ENCODE results near the gene FILIP1L.

Gene FILIP1L

DNA sequence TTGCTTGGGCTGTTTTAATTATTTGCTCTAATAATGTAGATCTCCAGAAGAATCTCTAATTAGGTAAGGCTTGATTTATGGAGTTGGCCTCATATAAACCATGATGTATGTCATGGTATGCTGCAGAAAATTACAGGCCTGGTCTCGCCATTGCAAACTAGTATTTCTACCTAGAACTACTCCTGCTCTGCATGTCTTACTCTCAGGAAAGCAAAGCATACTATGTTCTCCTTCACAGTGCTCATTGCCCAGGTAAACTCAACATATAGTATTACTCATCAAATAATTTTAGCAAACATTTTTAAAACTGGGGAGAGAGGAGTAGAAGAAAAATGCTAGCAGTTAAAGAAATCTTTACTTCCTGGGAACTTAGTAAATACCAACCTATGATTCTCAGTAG is 90.7 kb downstream of the FILIP1L start:
- FAIRE-seq, result no peak
- TF ChIP-seq POLR2A (IDR thresholded peaks at IDR 0.05; ENCODE audit: low read depth, low read length), result no peak

DNA sequence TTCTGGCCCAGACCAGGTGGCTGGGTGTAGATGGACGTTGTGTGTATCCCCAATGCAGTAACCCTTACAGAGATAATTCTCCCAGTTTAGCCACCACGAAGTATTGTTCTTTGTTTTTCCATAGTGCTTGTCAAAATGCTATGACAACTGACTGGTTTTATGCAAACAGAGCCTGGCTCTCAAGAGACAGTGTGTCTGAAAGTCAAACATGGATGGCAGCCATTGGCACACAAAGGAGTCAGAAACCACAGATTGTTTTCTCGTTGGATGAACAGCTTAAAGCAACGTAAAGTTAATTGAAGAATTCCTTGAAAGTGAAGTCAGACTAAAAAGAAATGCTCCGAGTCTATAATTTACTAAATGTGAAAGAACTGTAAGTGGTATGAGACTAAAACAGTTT is 91.2 kb downstream of the FILIP1L start:
- DNase-seq (ENCODE audit: insufficient read length, low spot score) (no peak), FAIRE-seq (no peak)
- TF ChIP-seq POLR2A (IDR thresholded peaks at IDR 0.05; ENCODE audit: low read depth, low read length), result no peak

More for the DNA sequence above, 90.7 kb downstream of the FILIP1L start:
- no peak for DNase-seq (ENCODE audit: insufficient read length, low spot score)

DNA sequence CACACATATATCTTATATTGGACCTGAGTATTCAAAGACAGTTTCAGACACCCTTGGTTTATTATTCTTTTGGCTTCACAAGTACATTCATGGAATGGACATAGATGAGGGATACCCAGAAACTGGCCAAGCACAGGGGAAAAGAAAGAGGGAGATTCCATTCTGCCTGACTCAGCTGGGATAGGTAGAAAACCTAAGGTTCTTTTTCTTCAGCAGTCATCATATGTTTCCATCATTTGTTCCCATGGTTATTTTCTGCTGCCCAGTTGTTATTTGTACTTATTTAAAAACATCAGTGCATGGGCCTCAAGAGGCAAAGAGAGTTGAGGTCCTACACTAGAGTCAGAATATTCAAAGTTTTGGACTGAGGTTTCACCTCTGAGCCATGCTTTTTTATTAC is 91.8 kb downstream of the FILIP1L start:
- no peak for DNase-seq (ENCODE audit: insufficient read length, low spot score)
- TF ChIP-seq POLR2A (IDR thresholded peaks at IDR 0.05; ENCODE audit: low read depth, low read length), result no peak
- FAIRE-seq, result no peak

DNA sequence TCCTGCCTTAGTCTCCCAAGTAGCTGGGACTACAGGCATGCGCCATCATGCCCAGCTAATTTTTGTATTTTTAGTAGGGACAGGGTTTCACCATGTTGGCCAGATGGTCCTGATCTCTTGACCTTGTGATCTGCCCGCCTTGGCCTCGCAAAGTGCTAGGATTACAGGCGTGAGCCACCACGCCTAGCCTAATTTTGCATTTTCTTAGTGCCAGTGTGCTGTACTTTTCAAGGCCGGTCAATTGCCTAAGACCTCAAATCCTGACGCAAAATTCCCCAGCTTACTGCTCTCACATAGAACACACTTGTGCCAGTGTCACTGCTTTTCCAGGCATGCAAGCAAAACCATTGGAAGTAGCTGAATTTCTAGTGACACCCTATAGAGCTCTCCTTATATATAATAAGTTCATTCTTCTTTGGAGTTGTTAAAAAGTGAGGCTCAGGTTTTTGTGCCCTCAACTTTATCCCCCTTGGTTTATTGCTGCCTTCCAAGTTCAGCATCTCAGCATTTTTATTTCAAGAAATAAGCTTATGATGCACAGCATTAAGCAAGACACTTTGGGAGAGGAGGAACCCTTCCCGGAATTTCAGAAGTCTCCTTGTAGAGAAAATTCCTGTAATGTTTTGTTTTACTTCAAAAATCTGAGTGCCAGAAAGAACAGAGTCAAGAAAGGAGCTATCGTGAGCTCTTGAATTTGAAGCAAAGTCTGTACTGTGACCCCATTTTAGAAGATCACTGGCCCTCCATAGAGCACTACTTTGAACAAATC is 93.2 kb downstream of the FILIP1L start:
- no peak for FAIRE-seq
- TF ChIP-seq POLR2A (IDR thresholded peaks at IDR 0.05; ENCODE audit: low read depth, low read length), result no peak
- no peak for DNase-seq (ENCODE audit: insufficient read length, low spot score)

DNA sequence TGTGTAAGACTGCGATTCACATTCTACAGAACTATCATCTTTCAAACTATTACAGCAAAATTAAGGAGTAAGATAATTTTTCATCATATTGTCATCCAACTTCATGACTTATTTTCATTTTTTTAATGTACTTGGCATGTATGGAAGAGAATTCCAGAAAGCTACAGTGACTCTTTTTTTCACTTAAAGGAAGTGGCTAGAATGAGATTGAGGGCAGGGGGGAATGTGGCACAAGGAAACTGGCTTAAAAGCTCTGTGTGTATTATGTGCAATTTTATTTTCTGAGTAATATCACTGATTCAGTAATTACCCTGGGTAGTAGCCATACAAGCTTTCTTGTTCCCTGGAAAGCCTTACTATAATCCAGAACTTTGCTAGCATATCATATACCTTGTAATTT is 94.6 kb downstream of the FILIP1L start:
- FAIRE-seq (no peak), DNase-seq (ENCODE audit: insufficient read length, low spot score) (no peak)
- no peak for TF ChIP-seq POLR2A (IDR thresholded peaks at IDR 0.05; ENCODE audit: low read depth, low read length)

DNA sequence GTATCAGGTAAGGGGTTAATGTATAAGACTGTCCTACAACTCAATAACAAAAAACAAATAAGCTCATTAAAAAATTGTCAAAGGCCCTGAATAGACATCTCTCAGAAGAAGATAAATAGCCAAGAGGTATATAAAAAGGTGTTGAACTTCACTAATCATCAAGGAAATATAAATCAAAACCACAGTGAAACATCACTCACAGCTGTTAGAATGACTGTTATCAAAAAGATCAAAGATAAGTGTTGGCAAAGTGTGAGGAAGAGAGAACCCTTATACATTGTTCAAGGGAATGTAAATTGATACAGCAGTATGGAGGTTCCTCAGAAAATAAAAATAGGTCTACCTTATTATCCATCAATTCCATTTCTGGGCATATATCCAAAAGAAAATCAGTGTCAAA is 95.5 kb downstream of the FILIP1L start:
- no peak for FAIRE-seq
- TF ChIP-seq POLR2A (IDR thresholded peaks at IDR 0.05; ENCODE audit: low read depth, low read length), result no peak
- no peak for DNase-seq (ENCODE audit: insufficient read length, low spot score)

DNA sequence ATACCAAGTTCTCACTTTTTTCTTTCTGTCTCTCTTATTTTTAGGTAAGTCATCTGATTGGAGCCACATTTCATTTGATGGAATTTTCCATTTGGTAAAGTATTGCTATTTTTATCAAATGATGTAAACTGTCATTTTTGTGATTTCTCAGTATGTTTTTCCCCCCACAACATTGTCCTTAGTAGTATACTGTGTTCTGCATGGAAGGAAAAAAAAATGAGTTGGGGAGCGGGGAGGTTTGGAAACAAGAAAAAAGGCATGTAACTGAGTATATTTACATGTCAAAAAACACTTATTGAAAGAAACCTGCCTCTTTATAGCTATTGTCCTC is 104.2 kb downstream of the FILIP1L start:
- no peak for TF ChIP-seq POLR2A (IDR thresholded peaks at IDR 0.05; ENCODE audit: low read depth, low read length)
- no peak for DNase-seq (ENCODE audit: insufficient read length, low spot score)
- FAIRE-seq, result peak; percentile 15

DNA sequence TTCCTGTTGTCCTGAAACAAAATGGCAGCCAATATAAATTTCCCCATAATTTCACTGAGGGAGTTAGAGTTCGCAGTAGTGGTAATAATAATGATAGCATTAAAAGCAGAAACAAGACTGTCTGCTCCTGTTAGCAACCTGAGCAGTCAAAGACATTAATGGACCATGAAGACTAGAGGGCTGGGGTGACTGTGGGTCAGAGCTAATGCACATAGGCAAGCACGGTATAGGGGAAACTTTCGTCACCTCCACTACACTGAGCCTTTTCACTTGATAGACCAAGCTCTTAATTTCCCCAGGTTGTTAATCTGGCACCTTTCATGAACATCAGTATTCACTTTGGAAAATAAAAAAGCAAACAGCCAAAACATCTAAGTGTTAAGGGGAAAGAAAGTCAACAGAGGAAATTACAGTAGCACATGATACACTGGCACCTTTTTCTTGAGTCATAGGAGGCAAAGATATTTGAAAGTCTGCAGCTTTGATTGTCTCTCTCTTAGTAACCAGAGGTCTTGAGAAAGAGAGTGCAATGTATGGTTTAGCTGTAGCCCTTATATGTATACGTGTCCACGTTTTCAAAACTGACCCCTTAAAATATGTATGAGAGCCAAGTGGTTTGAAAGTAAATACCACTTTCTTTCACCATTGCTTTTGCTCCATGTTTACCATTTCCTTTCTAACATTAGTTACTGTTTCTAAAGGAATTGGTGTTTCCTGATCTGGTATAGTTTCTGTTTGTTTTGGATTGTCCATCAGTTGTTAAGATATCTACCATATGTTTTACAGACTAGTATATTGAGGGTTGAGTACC is 104.8 kb downstream of the FILIP1L start:
- FAIRE-seq (peak; percentile 52), DNase-seq (ENCODE audit: insufficient read length, low spot score) (no peak)
- no peak for TF ChIP-seq POLR2A (IDR thresholded peaks at IDR 0.05; ENCODE audit: low read depth, low read length)

DNA sequence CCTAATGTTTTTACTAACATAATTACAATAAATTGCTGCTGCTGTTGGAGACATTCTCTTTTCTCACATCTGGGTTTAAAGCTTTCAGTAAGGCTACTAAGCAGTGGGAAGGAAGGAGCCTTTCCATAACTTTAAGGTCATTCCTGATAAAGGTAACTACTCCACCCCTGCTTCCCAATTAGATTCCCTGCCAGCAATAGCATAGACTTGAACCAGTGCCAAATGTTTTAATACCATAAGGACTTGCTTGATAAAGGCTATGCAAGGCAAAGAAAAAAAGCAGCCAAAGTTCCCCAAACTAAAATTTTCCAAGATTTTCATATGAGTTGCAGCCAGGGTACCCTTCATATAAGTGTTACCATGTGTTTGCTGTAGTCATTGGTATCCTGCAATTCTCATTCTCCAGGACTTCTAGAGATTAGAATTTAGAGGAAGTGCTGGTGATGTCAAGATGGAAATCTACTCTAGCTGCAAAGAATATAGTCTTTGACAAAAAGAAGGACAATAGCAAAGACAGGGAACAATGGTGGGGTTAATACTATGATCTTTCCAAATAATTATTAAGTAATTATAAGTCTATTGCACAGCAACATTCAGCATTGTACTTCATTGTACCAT is 106.1 kb downstream of the FILIP1L start:
- no peak for DNase-seq (ENCODE audit: insufficient read length, low spot score)
- peak; percentile 36 for FAIRE-seq
- no peak for TF ChIP-seq POLR2A (IDR thresholded peaks at IDR 0.05; ENCODE audit: low read depth, low read length)

DNA sequence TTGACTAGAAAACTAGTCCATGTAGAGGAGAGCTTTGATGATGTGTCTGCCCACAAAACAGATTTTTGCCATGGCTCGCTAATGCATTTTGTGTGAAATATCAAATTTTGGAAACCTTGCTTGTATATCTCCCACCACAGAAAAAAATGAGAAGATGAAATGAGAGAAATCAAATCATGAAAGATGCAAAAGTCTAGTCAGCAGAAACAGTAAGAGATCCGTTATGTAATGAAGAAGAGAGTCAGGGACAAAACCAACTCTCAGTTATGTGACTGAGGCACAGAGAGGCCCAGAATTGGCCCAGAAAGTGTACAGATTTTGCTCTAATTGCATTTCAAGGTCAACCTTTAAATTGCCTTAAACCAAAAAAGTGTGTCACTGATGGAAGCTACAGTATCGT is 107.0 kb downstream of the FILIP1L start:
- DNase-seq (ENCODE audit: insufficient read length, low spot score) (no peak), FAIRE-seq (no peak)
- no peak for TF ChIP-seq POLR2A (IDR thresholded peaks at IDR 0.05; ENCODE audit: low read depth, low read length)

DNA sequence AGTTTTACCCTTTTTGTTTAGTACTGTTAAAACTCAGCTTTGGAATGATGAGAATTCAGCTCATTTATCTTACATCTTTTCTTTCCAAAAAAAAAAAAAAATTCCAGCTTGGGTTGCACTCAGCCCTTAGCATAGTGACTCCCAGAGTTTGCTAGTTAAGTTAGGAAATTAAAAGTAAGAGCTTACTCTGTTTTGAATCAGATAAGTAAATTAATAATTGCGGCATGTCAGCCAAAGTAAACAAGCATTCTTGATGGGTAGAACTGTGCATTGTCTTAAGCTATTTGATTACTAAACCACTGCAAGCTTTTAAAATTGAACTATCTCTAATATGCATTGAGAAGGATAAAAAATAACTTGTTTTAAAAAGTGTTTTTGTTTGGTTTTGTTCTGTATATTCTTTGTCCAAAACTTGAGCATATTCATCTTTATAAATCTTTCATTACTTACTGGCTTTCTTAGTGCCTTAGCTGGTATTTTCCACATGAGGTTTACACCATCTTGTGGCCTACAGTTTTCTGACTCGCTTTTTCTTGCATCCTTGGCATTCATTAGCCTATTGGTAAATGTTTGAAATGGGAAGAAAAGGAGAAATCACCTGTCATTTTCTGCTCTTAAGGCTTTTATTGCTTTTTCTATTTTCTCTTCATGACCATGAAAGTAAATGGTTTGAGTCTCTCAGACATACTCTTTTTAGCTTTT is 107.6 kb downstream of the FILIP1L start:
- TF ChIP-seq POLR2A (IDR thresholded peaks at IDR 0.05; ENCODE audit: low read depth, low read length), result no peak
- no peak for DNase-seq (ENCODE audit: insufficient read length, low spot score)
- FAIRE-seq, result no peak

DNA sequence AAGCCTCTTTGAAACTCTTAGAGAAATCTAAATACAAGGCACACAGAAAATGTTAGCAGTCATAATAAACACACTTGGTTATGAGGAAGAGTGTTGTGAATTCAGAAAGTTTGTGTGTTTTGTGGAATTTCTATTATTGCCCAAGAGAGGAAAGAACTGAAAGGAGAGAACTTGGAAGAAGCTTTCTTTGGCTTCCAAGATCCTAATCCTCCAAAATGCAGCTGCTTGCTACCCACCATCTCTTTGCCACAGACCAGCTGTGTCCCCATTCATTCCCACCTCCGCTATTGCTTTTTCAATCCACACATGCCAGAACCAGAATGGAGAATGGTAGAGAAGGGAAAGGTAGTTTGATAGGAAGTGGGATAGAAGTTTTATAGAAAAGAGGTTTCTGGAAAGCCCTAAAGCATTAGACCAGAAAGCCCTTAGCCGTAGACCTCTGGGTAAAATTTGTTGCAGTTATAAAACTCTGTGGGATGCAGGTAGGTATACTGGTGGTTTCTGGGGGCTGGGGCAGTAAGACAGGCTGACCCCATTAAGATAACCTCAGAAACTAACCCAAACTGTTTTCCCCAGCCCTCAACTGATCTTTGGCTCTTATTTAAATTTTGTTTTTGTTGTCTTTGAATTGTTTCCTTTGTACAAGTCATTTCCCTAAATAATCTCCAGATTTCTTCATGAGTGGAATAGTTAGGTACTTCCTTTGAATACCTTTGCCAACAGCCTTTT is 108.5 kb downstream of the FILIP1L start:
- no peak for DNase-seq (ENCODE audit: insufficient read length, low spot score)
- peak; percentile 30 for FAIRE-seq
- TF ChIP-seq POLR2A (IDR thresholded peaks at IDR 0.05; ENCODE audit: low read depth, low read length), result no peak

DNA sequence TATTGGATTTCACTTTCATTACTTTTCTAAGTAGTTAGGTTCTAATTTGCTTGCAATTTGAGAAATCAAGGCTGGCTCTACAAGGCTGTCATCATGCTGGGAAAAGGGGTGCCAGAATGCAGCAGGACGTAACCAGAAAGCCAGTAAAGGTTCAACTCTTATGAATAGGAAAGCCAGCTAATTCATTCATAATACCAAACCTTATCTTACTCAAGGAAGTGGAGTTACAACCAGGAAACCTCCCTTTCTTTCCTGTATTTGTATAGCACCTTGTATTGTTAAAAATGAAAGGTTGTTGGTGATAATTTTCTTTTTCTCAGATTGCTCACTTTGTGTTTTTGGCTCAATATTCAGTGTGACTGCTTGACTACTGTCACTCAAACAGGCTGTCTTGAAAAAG is 109.4 kb downstream of the FILIP1L start:
- TF ChIP-seq POLR2A (IDR thresholded peaks at IDR 0.05; ENCODE audit: low read depth, low read length), result no peak
- no peak for FAIRE-seq
- DNase-seq (ENCODE audit: insufficient read length, low spot score), result no peak

Data from H54 (cell line).